T-cell (primary cell): Measurements from ENCODE around the gene CCDC92B. TPM values are rescaled to one million over a fixed set of nuclear protein-coding genes. Genes with fewer than 3 reads are reported as not detected.

Source experiments
- ATAC-seq, 4 experiments: fragments of 200-7000 bp in 3 of 4; fragments of 150-1000 bp in 1 of 4; cut with Tn5 transposase; replicated peaks in 1 of 4; 1 replicate in 3 of 4; 2 replicates in 1 of 4; pipeline ENCODE4 v1.10.0; 2021; ENCODE audit warnings: moderate library complexity in 3 of 4, mild to moderate bottlenecking in 2 of 4, moderate number of reproducible peaks in 1 of 4
- CTCF ChIA-PET, 2 donors: fragments of 300-600 bp; sonication (Branson Sonifier 250); formaldehyde crosslinking; loops; one replicate each; lab custom pipeline; 2022; ENCODE audit warnings: antibody characterized with exemption in 2 of 2; lab: Charles Lee
- POLR2A ChIA-PET, 2 donors: fragments of 300-600 bp; sonication (Branson Sonifier 250); formaldehyde crosslinking; loops; one replicate each; lab custom pipeline; 2022; ENCODE audit warnings: antibody characterized with exemption in 2 of 2; lab: Charles Lee
- DNase-seq, 35 experiments: peaks; one replicate each; pipeline versions ENCODE4 v3.0.0 to v3.0.0-alpha.2; 2013 to 2023
- H3K27ac ChIP-seq: one replicate; pipeline ENCODE4 v1.5.1; 2013; ENCODE audit warnings: low read length
- H3K27me3 ChIP-seq, 2 experiments: replicated peaks in 1 of 2; 1 replicate in 1 of 2; 2 replicates in 1 of 2; pipeline versions ENCODE4 v1.6.1 to v1.7.0; 2013; ENCODE audit warnings: low read length in 1 of 2, mixed read lengths in 1 of 2; ENCODE audit not compliant: control insufficient read depth in 2 of 2, insufficient read depth in 2 of 2; ENCODE audit errors: extremely low read depth in 1 of 2
- H3K36me3 ChIP-seq, 2 donors: 1 replicate in 1 of 2; 2 replicates in 1 of 2; pipeline versions ENCODE4 v1.6.1 to v1.7.0; 2013; ENCODE audit warnings: low read length in 1 of 2; ENCODE audit not compliant: control insufficient read depth in 2 of 2, insufficient read depth in 1 of 2; ENCODE audit errors: extremely low read depth in 1 of 2
- H3K4me1 ChIP-seq, 2 experiments: 1 replicate in 1 of 2; 2 replicates in 1 of 2; pipeline versions ENCODE4 v1.6.1 to v1.7.0; 2013; ENCODE audit warnings: low read length in 2 of 2, mixed read lengths in 1 of 2; ENCODE audit not compliant: insufficient read depth in 2 of 2, control insufficient read depth in 1 of 2; ENCODE audit errors: extremely low read depth in 1 of 2
- H3K4me3 ChIP-seq, 2 donors: 1 replicate in 1 of 2; 2 replicates in 1 of 2; pipeline versions ENCODE4 v1.5.1 to v1.7.0; 2013; ENCODE audit warnings: mild to moderate bottlenecking in 2 of 2, low read length in 1 of 2, moderate library complexity in 1 of 2; ENCODE audit not compliant: control insufficient read depth in 1 of 2; ENCODE audit errors: extremely low read depth in 1 of 2
- H3K9me3 ChIP-seq: 2 replicates; pipeline ENCODE4 v1.7.0; 2013
- H3K27ac Mint-ChIP-seq, 2 donors: one replicate each; pipeline ENCODE4 v1.8.0; 2020 to 2021; ENCODE audit warnings: mild to moderate bottlenecking in 2 of 2, mixed read lengths in 2 of 2
- H3K27me3 Mint-ChIP-seq, 2 donors: one replicate each; pipeline ENCODE4 v1.8.0; 2021 to 2022; ENCODE audit warnings: mixed read lengths in 2 of 2
- H3K36me3 Mint-ChIP-seq: one replicate; pipeline ENCODE4 v1.8.0; 2021; ENCODE audit warnings: mixed read lengths
- H3K4me1 Mint-ChIP-seq, 3 donors: one replicate each; pipeline ENCODE4 v1.8.0; 2020 to 2022; ENCODE audit warnings: mixed read lengths in 3 of 3, mild to moderate bottlenecking in 1 of 3
- H3K4me3 Mint-ChIP-seq, 3 donors: one replicate each; pipeline ENCODE4 v1.8.0; 2020 to 2022; ENCODE audit warnings: mild to moderate bottlenecking in 3 of 3, mixed read lengths in 3 of 3, moderate library complexity in 3 of 3
- H3K9me3 Mint-ChIP-seq, 3 donors: one replicate each; pipeline ENCODE4 v1.8.0; 2020 to 2022; ENCODE audit warnings: mixed read lengths in 3 of 3
- WGBS: methylation state at CpG from one replicate; pipeline ENCODE4 v1.1.5; 2013; ENCODE audit warnings: missing lambda C conversion rate; ENCODE audit not compliant: insufficient coverage; 5-methylcytosine and 5-hydroxymethylcytosine counted together
- total RNA-seq, 35 experiments: library from RNA in 6 of 35; stranded (reverse) in 6 of 35; fragments of 120-200 nt in 1 of 35; gene quantifications; one replicate each; pipeline versions ENCODE4 v1.2.1 to v1.2.4 and lab custom pipeline; 2013 to 2026

Gene CCDC92B
- total RNA-seq, 5 donors from 2014 or later (not counting 1 experiment from before 2014, with no cell fraction given): 0.13 to 0.53 (median 0.27) TPM; not detected in 1

GRCh38 chr17:2707721-2708584 lies 41.5 kb downstream of the CCDC92B start:
- no peak overlapping the region for H3K4me3 ChIP-seq
- peaks cover 2 to 12% of the 10 kb centered on the region in 2 donors for H3K36me3 ChIP-seq
- Mint-ChIP-seq H3K27me3 (no peaks in the 10 kb centered on the region), H3K4me3 (peak overlapping the region in 1 of 3 donors; percentile 36), H3K9me3 (no peaks in the 10 kb centered on the region), H3K4me1 (peaks cover 42 to 47% (median 46%) of the 10 kb centered on the region in 3 donors), H3K27ac (no peak overlapping the region), H3K36me3 (peaks cover 5% of the 10 kb centered on the region)
- no peaks in the 10 kb centered on the region for H3K9me3 ChIP-seq
- H3K27ac ChIP-seq: no peak overlapping the region
- ChIA-PET POLR2A (no interaction called here), CTCF (no interaction called here)
- peaks cover 0 to 2% of the 10 kb centered on the region in 2 experiments for H3K27me3 ChIP-seq
- no peak for DNase-seq
- H3K4me1 ChIP-seq: peaks cover 10 to 63% of the 10 kb centered on the region in 2 experiments
- no peak for ATAC-seq
- WGBS: 90% methylated on average over 9 of the region's 13 CpGs

- Histone ChIP-seq H3K27ac (no peak overlapping the region), H3K4me1 (peaks cover 10 to 58% of the 10 kb centered on the region in 2 experiments), H3K4me3 (no peak overlapping the region), H3K27me3 (no peaks in the 10 kb centered on the region), H3K36me3 (peaks cover 7 to 16% of the 10 kb centered on the region in 2 donors), H3K9me3 (no peaks in the 10 kb centered on the region)
- Mint-ChIP-seq H3K4me1 (peaks cover 35 to 40% (median 38%) of the 10 kb centered on the region in 3 donors), H3K36me3 (peaks cover 9% of the 10 kb centered on the region), H3K4me3 (no peak overlapping the region), H3K9me3 (no peaks in the 10 kb centered on the region), H3K27ac (no peak overlapping the region), H3K27me3 (no peaks in the 10 kb centered on the region)
- WGBS: 93% methylated on average over 16 of the region's 21 CpGs
- CTCF ChIA-PET: no interaction called here
- no peak for ATAC-seq
- DNase-seq: no peak
- POLR2A ChIA-PET: no interaction called here
These were observed 42.4 kb downstream of the CCDC92B start for GRCh38 chr17:2706911-2707510.

GRCh38 chr17:2705888-2706795 lies 43.3 kb downstream of the CCDC92B start:
- no peaks in the 10 kb centered on the region for H3K9me3 ChIP-seq
- peaks cover 10 to 20% of the 10 kb centered on the region in 2 donors for H3K36me3 ChIP-seq
- H3K27ac Mint-ChIP-seq: peak overlapping the region in 1 of 2 donors; percentile 39
- H3K4me1 ChIP-seq: peaks cover 10 to 64% of the 10 kb centered on the region in 2 experiments
- CTCF ChIA-PET: no interaction called here
- peaks cover 33 to 38% (median 36%) of the 10 kb centered on the region in 3 donors for H3K4me1 Mint-ChIP-seq
- H3K27me3 Mint-ChIP-seq: no peaks in the 10 kb centered on the region
- no peak overlapping the region for H3K4me3 Mint-ChIP-seq
- no peak for DNase-seq
- 96% methylated on average over 16 of the region's 25 CpGs for WGBS
- peaks cover 9% of the 10 kb centered on the region for H3K36me3 Mint-ChIP-seq
- no peaks in the 10 kb centered on the region for H3K27me3 ChIP-seq
- no peak overlapping the region for H3K4me3 ChIP-seq
- no peak for ATAC-seq
- no peaks in the 10 kb centered on the region for H3K9me3 Mint-ChIP-seq
- POLR2A ChIA-PET: no interaction called here
- no peak overlapping the region for H3K27ac ChIP-seq

- POLR2A ChIA-PET: no interaction called here
- Mint-ChIP-seq H3K27me3 (no peaks in the 10 kb centered on the region), H3K4me3 (no peak overlapping the region), H3K27ac (peak overlapping the region in 1 of 2 donors; percentile 8), H3K4me1 (peaks cover 29 to 32% (median 30%) of the 10 kb centered on the region in 3 donors), H3K36me3 (peaks cover 9% of the 10 kb centered on the region), H3K9me3 (no peaks in the 10 kb centered on the region)
- no peak for DNase-seq
- peaks cover 19 to 24% of the 10 kb centered on the region in 2 donors for H3K36me3 ChIP-seq
- H3K27ac ChIP-seq: no peak overlapping the region
- H3K27me3 ChIP-seq: no peaks in the 10 kb centered on the region
- WGBS: 89% methylated on average over 7 of the region's 7 CpGs
- no peaks in the 10 kb centered on the region for H3K9me3 ChIP-seq
- CTCF ChIA-PET: no interaction called here
- no peak for ATAC-seq
- no peak overlapping the region for H3K4me3 ChIP-seq
- peaks cover 5 to 57% of the 10 kb centered on the region in 2 experiments for H3K4me1 ChIP-seq
These were observed 44.2 kb downstream of the CCDC92B start for GRCh38 chr17:2705263-2705662.

DNA sequence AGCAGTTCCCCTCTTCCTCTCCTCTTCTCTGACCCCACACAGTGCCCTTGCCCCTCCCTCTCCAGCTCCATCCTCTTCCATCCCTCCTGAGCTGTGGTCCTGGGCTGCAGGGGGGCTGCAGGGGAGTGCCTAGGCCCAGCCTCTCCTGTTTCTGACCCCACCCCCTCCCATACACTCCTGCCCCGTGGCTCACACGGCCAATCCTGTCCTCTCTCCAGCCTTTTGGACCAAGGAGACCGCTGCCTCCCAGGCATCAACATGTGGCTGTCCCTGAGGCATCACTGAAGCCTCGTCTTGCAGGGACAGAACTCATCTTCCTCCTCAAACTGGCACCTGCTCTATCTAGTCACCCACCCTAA lies 44.6 kb downstream of the CCDC92B start:
- Histone ChIP-seq H3K4me3 (no peak overlapping the region), H3K4me1 (peaks cover 2 to 53% of the 10 kb centered on the region in 2 experiments), H3K36me3 (peaks cover 22 to 24% of the 10 kb centered on the region in 2 donors), H3K27me3 (no peaks in the 10 kb centered on the region), H3K27ac (no peak overlapping the region), H3K9me3 (no peaks in the 10 kb centered on the region)
- peaks cover 25 to 28% (median 26%) of the 10 kb centered on the region in 3 donors for H3K4me1 Mint-ChIP-seq
- ChIA-PET POLR2A (no interaction called here), CTCF (no interaction called here)
- 92% methylated on average over 4 of the region's 4 CpGs for WGBS
- no peaks in the 10 kb centered on the region for H3K9me3 Mint-ChIP-seq
- ATAC-seq (no peak), DNase-seq (no peak)
- H3K27me3 Mint-ChIP-seq: no peaks in the 10 kb centered on the region
- H3K27ac Mint-ChIP-seq: peak overlapping the region in 1 of 2 donors; percentile 8
- no peak overlapping the region for H3K4me3 Mint-ChIP-seq
- H3K36me3 Mint-ChIP-seq: peaks cover 9% of the 10 kb centered on the region
